Tibial nerve (tissue), 4 donors: ENCODE results near the gene NAPA.

Experiments used
- CTCF ChIP-seq, 5 experiments: fragments of 200-600 bp in 3 of 5; fragments of 450-650 bp in 2 of 5; sonication (generic) in 3 of 5; IDR thresholded peaks; one replicate each; pipeline ENCODE4 v1.5.1; 2016 to 2019; ENCODE audit warnings: antibody characterized with exemption in 5 of 5, mild to moderate bottlenecking in 3 of 5, moderate library complexity in 2 of 5
- EP300 ChIP-seq, 2 donors: sonication (generic); formaldehyde crosslinking; IDR thresholded peaks; one replicate each; pipeline ENCODE4 v1.6.1; 2017; ENCODE audit warnings: antibody characterized with exemption in 2 of 2, mild to moderate bottlenecking in 1 of 2

GRCh38 chr19:47545061-47545948 is 30.4 kb upstream of the NAPA start:
- no peak for TF ChIP-seq CTCF (IDR thresholded peaks at IDR 0.05)
- no peak for TF ChIP-seq EP300 (IDR thresholded peaks at IDR 0.05)
